HG03457 (cell line): ENCODE results near the gene STK10.
A peak's percentile ranks its signal among the peaks of the same experiment; 100 is the strongest.

ENCODE experiments used
- ATAC-seq: cut with Tn5 transposase; IDR thresholded peaks from one replicate; pipeline ENCODE4 v1.9.1; 2021; ENCODE audit warnings: moderate number of reproducible peaks; ENCODE audit not compliant: unreplicated experiment

STK10 gene

DNA sequence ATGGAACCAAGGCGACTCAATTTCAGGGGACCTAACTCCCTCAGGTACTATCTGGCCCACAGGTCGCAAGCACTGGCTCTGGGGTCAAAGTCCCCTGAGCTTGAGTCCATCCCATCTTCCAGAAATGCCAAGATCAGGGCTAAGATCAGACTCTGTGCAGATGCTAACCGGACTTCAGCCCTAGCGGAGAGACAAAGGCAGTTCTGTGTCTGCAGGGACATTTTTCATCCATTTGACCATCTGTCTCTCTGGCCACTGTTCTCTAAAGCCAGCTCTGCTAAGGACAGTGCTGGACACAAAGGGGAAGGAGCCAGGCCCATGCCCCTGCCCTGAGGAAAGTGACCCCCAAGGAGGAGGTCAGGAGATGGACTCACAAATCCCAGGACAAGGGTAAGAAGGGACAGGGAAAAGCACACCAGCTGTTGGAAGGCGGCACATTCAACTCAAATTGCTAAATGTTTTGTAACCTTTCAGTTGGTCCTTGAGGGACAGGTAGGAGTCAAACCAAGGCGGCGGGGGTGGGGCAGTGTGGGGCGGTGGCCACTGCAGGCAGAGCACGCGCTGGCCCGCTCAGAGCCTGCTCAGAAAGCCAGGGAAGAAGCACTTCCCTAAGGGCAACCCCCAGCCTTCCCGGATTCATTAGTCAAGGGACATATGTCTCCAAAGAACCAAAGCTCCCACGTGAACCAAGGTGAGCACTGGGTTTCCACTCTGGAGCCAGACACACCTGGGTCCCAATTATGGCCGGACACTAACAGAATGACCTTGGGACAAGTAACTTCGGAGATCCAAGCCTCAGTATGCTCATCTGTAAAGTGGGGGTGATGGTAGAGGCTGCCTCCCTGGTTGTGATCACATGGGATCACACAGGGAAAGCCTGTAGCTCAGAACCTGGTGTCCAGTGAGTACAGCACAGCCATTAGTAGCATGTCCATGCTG is 42.8 kb downstream of the STK10 start:
- ATAC-seq, result no peak

DNA sequence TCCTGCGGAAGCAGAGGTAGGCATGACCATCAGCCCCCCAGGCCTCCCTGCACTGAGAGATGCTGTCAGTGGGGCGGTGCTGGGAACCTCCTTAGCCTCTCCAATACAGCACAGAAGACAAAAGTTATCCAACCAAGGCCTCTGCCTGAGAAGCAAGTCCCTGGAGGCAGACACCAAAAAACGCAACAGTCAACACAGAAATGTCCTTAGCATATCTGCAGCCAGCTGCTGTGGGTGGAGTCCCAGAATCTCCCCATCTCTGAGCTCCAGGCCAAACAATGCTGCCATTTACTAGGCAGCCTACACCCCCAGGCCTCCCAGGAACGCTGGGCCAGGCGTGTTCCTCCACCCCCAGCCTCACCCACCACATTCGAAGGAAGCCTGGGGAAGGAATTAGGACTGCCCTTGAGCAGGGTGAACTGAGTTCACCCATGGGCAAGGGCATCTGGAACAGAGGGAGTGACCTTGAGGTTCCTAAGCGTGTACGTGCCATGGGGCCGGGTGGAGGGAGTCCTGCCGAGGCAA is 43.7 kb downstream of the STK10 start:
- no peak for ATAC-seq

DNA sequence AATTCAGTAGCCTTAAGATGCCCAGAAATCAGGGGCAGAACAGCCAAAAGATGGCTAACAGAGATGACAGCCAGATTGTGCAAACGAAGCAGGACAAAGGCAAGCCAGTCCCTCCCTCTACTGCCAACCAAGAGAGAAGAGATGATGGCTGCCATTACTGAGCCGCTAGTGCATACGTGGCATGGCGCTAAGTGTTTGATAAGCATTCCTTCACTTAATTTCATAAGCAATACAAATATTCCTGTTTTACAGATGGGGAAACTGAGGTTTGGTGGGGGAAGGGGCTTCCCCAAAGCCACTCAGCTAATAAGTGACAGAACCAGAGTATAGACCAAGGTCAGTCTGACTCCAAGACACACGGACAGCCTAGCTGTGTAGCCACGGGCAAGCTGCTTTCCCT is 44.1 kb downstream of the STK10 start:
- ATAC-seq, result no peak

DNA sequence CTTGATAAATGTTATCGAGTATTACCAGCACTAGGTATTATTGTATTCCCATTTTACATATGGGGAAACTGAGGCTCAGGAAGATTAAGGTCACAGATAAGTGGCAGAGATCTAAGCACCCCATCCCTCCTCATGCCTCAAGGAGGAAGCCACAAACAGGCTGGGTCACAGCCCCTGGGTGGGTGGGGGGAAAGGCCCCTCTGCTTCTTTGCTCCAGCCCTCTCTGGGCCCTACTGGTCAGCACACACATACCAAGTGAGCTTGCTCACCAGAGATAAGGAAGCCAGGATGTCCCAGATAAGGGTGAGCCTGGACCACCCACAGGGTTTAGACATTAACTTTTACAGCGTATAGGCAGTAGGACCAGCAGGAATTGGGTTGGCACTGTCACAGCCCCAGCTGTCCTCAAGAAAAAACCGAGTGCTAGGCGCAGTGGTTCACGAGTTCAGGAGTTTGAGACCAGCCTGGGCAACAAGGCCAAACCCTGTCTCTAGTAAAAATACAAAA is 45.3 kb downstream of the STK10 start:
- no peak for ATAC-seq

DNA sequence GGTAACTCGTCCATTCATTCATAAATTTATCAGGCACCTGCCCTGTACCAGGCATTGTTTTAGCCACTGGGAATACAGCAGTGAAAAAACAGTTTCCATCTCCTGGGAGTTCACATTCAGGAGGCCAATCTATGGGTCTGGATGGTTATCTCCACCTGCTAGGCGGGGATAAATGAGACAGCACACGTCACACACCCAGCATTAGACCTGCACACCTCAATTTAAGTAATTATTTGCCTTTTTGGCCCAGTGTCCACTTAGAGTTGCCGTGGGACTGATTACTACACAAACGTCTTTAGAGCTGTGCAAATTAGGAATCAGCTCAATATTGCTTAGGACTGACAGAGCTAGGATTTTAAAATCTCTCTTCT is 46.1 kb downstream of the STK10 start:
- ATAC-seq, result no peak

DNA sequence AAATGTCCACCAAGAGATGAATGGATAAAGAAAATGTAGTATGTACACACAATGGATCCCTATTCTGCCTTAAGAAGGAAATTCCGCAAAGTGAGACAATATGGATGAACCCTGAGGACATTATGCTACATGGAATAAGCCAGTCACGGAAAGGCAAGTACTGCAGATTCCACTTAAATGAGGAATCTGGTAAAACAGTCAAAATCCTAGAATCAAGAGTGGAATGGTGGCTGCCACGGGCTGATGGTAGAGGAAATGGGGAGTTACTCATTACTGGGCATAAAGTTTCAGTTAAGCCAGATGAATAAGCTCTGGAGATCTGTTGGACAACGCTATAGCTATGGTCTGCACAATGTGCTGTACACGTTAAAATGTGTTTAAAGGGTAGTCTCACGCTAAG is 47.2 kb downstream of the STK10 start:
- no peak for ATAC-seq

GRCh38 chr5:172140120-172140519 is 47.9 kb downstream of the STK10 start:
- ATAC-seq, result no peak

DNA sequence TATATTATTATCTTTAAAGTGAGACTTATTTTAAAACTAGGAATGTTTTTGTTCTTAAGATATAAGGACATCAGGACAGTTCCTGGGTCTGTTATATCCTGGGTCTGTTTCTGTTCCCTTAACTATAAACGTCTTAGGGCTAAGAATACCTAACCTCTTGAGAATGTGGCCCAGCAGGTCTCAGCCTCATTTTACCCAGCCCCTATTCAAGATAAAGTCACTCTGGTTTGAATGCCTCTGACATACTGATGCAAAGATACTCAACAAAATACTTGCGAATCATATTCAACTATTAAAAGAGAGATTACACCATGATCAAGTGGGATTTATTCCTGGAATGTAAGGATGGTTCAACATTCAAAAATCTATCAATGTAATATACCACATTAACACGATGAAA is 51.0 kb downstream of the STK10 start:
- ATAC-seq, result no peak

DNA sequence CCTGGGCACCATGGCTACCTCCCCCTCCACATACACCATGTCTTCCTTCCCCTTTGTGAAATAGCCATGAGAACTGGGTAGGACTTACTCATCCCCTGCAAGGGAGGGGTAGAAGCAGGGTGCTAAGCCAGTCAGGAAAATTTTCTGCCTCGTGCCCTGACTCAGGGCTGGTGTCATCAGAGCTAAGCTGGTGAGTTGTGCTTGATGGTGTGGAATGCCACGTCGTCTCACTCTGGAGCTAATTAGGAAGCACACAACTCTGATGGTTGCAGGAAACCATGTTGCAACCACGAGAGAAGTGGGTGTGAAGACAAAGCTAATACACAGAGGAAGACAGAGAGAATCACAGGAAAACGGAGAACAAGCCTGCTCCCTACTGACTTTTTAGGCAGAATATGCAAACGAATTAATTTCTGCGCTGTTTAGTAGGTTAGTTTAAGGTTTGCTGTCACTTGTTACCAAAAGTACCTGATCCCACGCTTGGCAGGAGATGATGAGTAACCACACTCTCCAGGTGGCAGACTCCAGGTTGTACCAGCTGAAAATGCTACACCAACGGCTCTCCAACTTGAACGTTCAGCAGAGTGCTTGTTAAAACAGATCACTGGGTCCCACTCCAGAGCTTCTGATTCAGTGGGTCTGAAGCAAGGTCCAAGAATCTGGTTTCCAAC is 54.5 kb downstream of the STK10 start:
- ATAC-seq, result no peak

DNA sequence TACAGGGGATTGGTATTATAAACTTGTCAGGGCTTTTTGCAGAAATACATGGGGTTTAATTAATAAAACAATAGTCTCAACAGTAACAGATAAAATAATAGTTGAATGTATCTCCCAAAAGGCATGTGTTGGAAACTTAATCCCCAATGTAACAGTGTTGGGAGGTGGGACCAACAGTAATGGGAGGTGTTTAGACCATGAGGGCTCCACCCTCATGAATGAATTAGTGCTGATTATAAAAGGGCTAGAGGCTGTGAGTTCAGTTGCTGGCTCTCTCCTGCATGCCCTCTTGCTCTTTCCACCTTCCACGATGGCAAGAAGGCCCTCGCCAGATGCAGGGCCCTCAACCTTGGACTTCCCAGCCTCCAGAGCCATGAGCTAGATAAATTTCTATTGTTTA is 56.3 kb downstream of the STK10 start:
- ATAC-seq, result no peak

GRCh38 chr5:172129256-172129910 is 58.6 kb downstream of the STK10 start:
- ATAC-seq, result no peak

- no peak for ATAC-seq
These were observed 60.4 kb downstream of the STK10 start for GRCh38 chr5:172127581-172127980.

DNA sequence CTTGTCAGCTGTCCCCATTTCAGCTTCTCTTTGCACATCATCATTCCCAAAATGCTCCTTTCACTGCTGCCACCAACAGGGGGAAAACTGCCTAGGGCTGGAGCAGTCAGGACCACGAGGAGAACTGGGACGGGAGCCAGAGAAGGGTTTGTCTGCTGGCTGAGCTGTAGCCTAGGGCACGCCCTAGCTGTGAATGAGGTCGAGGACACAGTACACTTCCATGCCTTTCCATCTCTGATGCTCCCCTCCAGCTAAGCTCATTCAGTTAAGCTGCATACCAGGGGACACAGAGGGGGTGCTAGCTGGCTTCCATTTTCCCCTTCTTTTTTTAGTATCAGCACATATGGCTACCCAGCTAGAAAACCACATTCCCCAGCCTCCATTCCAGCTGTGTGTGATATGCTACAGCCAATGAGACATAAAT is 64.7 kb downstream of the STK10 start:
- no peak for ATAC-seq

DNA sequence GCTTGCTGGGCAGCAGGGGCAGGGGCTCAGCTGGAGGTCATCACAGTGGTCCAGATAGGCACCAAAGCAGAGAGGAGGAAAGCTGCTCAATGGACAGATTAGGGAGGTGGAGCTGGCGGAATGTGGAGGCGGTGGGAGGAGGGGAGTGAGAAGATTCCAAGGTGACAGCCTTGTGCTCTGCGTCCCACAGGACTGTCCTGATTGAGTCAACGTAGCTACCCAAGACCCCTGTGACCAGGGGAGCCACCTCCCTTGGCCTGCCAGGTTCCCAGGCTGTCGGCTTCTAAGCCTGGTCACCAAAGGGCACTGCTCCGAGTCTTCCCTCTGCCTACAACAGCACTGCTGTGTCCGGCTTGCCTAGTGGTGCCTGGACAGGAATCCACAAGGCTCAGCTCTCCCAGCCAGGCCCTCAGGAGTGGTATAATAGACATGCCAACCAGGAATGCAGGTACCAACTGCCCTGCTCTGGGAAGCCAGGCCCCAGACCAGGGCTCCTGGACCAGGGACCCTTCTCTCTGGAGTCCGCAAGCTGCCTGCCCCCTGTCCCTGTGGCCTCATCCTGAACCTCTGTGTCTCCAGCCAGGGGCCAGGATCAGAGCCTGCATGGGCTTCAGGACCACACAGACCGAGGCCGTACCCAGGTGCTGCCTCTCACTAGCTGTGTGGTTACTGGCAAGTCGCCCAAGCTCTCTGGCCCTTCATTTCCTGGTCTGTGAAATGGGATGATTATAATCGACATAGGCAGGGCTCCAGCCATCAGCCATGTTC is 67.9 kb downstream of the STK10 start:
- no peak for ATAC-seq

DNA sequence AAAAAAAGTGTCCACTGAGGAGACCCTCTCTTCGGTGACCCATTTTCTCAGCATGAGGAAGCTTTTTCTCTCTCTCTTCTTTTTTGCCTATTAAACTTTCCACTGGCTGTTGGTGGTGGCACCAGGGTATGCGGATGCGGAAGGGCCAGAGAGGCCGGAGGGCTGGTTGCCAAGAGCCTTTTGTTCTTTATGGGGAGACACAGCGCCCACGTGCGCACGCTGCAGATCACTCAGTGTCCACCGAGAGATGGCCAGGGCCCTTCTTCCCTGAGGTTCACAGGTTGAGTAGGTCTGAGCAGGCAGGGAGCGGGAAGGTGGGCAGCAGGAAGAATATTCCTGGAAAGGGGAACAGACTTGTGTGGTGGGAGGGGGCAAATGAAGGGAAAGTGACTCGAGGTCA is 69.1 kb downstream of the STK10 start:
- no peak for ATAC-seq

GRCh38 chr5:172117977-172118701 is 69.9 kb downstream of the STK10 start:
- ATAC-seq, result no peak

DNA sequence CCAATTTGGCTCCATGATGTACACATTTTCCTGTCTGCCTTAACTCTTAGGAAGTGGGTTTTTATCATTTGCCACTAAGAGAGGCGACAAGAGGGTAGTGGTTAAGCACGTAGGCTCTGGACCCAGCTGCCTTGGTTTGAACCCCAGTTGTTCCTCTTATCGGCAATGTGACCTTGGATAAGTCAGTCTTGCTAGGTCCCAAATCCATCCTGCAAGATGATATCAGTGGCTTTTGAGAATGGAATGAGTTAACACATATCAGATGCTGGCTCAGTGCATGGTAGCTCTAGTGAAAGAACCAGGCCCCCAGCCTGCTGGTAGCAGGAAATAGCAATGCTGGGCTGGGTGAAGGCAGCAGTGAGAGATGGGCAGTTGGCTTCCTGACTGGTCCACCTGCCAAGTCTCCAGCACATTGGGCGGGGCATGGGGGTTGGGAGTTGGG is 72.5 kb downstream of the STK10 start:
- no peak for ATAC-seq

- peak; percentile 44 for ATAC-seq
These were observed 73.1 kb downstream of the STK10 start for GRCh38 chr5:172114875-172115422.

DNA sequence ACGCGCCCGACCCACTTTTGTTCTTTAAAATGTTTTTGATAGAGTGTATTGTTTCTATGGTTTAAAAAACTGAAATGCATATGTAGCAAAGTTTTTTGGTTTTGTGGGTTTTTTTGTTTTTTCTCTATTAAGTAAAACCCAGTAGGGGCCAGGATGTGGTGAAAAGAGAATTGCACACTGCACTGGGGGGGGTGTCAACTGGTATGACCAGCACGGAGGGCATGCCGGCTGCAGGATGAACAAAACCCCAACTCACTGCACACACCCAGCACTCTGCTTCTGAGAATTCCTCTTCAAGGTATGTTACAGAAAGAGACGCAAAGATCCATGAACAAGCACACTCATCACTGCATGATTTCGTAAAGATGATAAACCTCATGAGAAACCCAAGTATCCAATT is 75.0 kb downstream of the STK10 start:
- no peak for ATAC-seq

GRCh38 chr5:172111852-172112225 is 76.2 kb downstream of the STK10 start:
- ATAC-seq, result no peak
